Measurements from ENCODE around the gene FRRS1.

Gene FRRS1

DNA sequence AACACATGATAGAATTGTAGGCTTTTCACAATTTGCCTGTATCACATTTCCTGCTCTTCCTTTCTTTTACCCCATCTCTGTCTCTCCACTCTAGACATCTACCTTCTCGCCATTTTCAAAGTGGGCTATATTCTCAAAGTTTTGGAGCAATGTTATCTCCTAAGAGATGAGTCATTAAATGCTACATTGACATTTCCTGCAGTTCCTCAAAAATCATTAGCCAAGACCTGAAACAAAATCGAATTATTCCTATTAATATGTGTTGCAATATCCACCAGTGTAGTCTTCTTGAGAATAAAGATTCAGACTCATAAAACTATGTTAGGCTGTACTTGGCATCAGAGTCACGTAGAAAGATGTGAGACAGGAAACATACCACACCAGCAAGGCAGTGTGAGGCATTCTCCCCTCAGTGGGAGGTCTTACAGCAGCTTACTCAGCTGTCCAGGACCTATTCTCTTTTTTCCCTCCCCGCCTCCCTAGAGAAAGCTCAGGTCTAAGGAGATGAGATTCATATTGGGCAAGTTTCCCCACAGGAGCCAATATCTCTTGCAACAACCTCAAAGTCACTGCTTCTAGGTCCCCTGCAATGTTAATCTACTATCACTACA lies 38.8 kb downstream of the FRRS1 start:
- no peaks in the 10 kb centered on the region for H3K27me3 ChIP-seq (ENCODE audit: insufficient read depth, low read depth, severe bottlenecking)
- no peak overlapping the region for H3K4me3 ChIP-seq (ENCODE audit: low read depth, low read length)
- H3K9me3 ChIP-seq (ENCODE audit: severe bottlenecking) = no peaks in the 10 kb centered on the region
- H3K36me3 ChIP-seq = no peaks in the 10 kb centered on the region
- TF ChIP-seq, protein P1, sequence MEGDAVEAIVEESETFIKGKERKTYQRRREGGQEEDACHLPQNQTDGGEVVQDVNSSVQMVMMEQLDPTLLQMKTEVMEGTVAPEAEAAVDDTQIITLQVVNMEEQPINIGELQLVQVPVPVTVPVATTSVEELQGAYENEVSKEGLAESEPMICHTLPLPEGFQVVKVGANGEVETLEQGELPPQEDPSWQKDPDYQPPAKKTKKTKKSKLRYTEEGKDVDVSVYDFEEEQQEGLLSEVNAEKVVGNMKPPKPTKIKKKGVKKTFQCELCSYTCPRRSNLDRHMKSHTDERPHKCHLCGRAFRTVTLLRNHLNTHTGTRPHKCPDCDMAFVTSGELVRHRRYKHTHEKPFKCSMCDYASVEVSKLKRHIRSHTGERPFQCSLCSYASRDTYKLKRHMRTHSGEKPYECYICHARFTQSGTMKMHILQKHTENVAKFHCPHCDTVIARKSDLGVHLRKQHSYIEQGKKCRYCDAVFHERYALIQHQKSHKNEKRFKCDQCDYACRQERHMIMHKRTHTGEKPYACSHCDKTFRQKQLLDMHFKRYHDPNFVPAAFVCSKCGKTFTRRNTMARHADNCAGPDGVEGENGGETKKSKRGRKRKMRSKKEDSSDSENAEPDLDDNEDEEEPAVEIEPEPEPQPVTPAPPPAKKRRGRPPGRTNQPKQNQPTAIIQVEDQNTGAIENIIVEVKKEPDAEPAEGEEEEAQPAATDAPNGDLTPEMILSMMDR (IDR thresholded peaks at IDR 0.05; ENCODE audit: low read depth, low read length) = no peak
- DNase-seq = no peak
- H3K27ac ChIP-seq = no peak overlapping the region

DNA sequence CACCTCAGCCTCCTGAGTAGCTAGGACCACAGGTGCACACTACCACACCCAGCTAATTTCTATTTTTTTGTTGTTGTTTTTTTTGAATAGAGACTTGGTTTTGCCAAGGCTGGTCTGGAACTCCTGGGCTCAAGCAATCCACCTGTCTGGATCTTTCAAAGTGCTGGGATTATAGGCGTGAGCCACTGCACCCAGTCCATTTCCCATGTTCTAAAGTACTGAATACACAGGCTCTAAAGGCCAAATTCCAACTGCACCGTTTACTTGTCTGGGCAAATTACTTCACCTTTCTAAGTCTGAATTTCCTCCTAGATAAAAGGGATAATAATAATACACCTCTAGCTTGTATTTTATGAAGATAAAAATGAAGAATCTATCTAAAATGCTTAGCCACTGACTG lies 39.6 kb downstream of the FRRS1 start:
- Histone ChIP-seq H3K27me3 (ENCODE audit: insufficient read depth, low read depth, severe bottlenecking) (no peaks in the 10 kb centered on the region), H3K27ac (no peak overlapping the region), H3K36me3 (no peaks in the 10 kb centered on the region), H3K9me3 (ENCODE audit: severe bottlenecking) (no peaks in the 10 kb centered on the region), H3K4me3 (ENCODE audit: low read depth, low read length) (no peak overlapping the region)
- DNase-seq = no peak
- TF ChIP-seq, protein P1 (IDR thresholded peaks at IDR 0.05; ENCODE audit: low read depth, low read length) = no peak

DNA sequence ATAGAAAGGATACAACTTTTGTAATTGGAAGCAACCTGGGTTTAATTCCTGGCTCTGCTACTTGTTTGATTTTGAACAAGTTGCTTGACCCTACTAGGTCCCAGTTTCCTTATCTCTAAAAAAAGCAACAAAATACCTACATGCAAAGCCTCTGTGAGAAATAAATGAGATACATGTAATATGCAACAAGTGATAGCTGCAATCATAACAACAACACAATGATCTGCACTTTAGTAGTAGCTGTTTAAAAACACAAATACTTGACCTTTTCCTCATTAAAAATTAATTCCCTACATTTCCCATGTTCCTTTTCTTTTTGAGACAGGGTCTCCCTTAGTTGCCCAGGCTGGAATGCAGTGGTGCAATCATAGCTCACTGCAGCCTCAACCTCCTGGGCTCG lies 40.0 kb downstream of the FRRS1 start:
- H3K9me3 ChIP-seq (ENCODE audit: severe bottlenecking) = no peaks in the 10 kb centered on the region
- DNase-seq = no peak
- no peaks in the 10 kb centered on the region for H3K27me3 ChIP-seq (ENCODE audit: insufficient read depth, low read depth, severe bottlenecking)
- no peak overlapping the region for H3K4me3 ChIP-seq (ENCODE audit: low read depth, low read length)
- no peaks in the 10 kb centered on the region for H3K36me3 ChIP-seq
- H3K27ac ChIP-seq = no peak overlapping the region
- TF ChIP-seq, protein P1 (IDR thresholded peaks at IDR 0.05; ENCODE audit: low read depth, low read length) = no peak

DNA sequence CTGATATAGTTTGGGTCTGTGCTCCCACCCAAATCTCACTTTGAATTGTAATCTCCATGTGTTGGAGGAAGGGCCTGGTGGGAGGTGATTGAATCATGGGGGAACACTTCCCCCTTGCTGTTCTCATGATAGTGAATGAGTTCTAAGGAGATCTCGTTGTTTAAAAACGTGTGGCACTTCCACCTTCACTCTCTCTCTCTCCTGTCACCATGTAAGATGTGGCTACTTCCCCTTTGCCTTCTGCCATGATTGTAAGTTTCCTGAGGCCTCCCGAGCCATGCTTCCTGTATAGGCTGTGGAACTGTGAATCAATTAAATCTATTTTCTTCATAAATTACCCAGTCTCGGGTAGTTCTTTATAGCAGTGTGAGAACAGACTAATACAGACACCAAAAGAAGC lies 40.4 kb downstream of the FRRS1 start:
- H3K9me3 ChIP-seq (ENCODE audit: severe bottlenecking) = no peaks in the 10 kb centered on the region
- H3K27me3 ChIP-seq (ENCODE audit: insufficient read depth, low read depth, severe bottlenecking) = no peaks in the 10 kb centered on the region
- H3K27ac ChIP-seq = no peak overlapping the region
- DNase-seq = no peak
- H3K4me3 ChIP-seq (ENCODE audit: low read depth, low read length) = no peak overlapping the region
- no peaks in the 10 kb centered on the region for H3K36me3 ChIP-seq
- TF ChIP-seq, protein P1 (IDR thresholded peaks at IDR 0.05; ENCODE audit: low read depth, low read length) = no peak

GRCh38 chr1:99723251-99723650 lies 43.2 kb downstream of the FRRS1 start:
- Histone ChIP-seq H3K9me3 (ENCODE audit: severe bottlenecking) (no peaks in the 10 kb centered on the region), H3K27ac (no peak overlapping the region), H3K4me3 (ENCODE audit: low read depth, low read length) (no peak overlapping the region), H3K36me3 (no peaks in the 10 kb centered on the region), H3K27me3 (ENCODE audit: insufficient read depth, low read depth, severe bottlenecking) (no peaks in the 10 kb centered on the region)
- DNase-seq = no peak
- TF ChIP-seq, protein P1 (IDR thresholded peaks at IDR 0.05; ENCODE audit: low read depth, low read length) = no peak

DNA sequence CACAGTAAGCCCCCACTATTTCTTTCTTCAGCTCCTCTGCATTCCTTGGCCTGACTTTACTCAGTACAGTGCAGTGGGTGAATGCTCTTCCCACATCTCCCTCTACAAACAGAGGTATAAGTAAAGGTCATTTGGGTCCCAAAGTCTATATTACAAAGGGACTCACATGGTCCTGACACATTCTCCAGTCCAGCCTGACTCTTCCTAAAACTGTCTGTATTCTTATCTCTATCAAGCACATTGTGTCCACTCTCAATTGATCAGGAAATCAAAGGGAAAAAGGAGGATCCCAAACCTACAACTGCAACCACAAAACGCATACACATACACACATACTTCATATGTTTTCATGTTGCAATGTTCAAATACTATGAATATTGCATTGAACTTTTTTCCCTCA lies 49.4 kb downstream of the FRRS1 start:
- DNase-seq = no peak
- TF ChIP-seq, protein P1 (IDR thresholded peaks at IDR 0.05; ENCODE audit: low read depth, low read length) = no peak
- Histone ChIP-seq H3K36me3 (no peaks in the 10 kb centered on the region), H3K27me3 (ENCODE audit: insufficient read depth, low read depth, severe bottlenecking) (no peaks in the 10 kb centered on the region), H3K4me3 (ENCODE audit: low read depth, low read length) (no peak overlapping the region), H3K9me3 (ENCODE audit: severe bottlenecking) (no peaks in the 10 kb centered on the region), H3K27ac (no peak overlapping the region)
